Bronchial epithelial cell (primary cell): ENCODE results near the gene TSTD2. TPM values are rescaled to one million over a fixed set of nuclear protein-coding genes. Genes with fewer than 3 reads are reported as not detected.

ENCODE experiments used
- DNase-seq: peaks from one replicate; pipeline ENCODE4 v3.0.0-alpha.2; 2010; ENCODE audit warnings: low read depth
- FAIRE-seq: peaks from 2 replicates; lab custom pipeline; 2011; peaks lifted over from hg19 to GRCh38; lab: Jason Lieb, UNC
- H3K27me3 ChIP-seq: 2 replicates; pipeline ENCODE4 v1.5.1; 2011; ENCODE audit warnings: low read length; ENCODE audit not compliant: control insufficient read depth, insufficient read depth
- H3K36me3 ChIP-seq: 2 replicates; pipeline ENCODE4 v1.5.1; 2011; ENCODE audit warnings: low read length; ENCODE audit not compliant: control insufficient read depth, insufficient read depth
- H3K4me3 ChIP-seq: 2 replicates; pipeline ENCODE4 v1.5.1; 2011; ENCODE audit warnings: mild to moderate bottlenecking, low read depth, low read length, control low read depth
- CTCF ChIP-seq: IDR thresholded peaks from 2 replicates; pipeline ENCODE4 v1.5.1; 2011; ENCODE audit warnings: mild to moderate bottlenecking, moderate library complexity, low read length, control low read depth, inconsistent platforms; ENCODE audit not compliant: insufficient read depth, severe bottlenecking
- total RNA-seq: library from RNA; depleted of rRNA; stranded (reverse); fragments of >200 nt; gene quantifications from 2 replicates; pipeline ENCODE4 v1.2.1, GENCODE V29; 2014

The TSTD2 gene
- total RNA-seq, 1 donor from 2014 or later: 15.0 TPM

- Histone ChIP-seq H3K36me3 (no peaks in the 10 kb centered on the region), H3K27me3 (peaks cover 4% of the 10 kb centered on the region), H3K4me3 (no peak overlapping the region)
- no peak for TF ChIP-seq CTCF
- FAIRE-seq (no peak), DNase-seq (no peak)
Observed at GRCh38 chr9:97554566-97555075, 78.5 kb downstream of the TSTD2 start.

GRCh38 chr9:97553841-97554240 is 79.3 kb downstream of the TSTD2 start:
- DNase-seq (no peak), FAIRE-seq (no peak)
- H3K27me3 ChIP-seq: peaks cover 4% of the 10 kb centered on the region
- TF ChIP-seq CTCF: no peak
- H3K4me3 ChIP-seq: no peak overlapping the region
- H3K36me3 ChIP-seq: no peaks in the 10 kb centered on the region

- no peak for DNase-seq
- Histone ChIP-seq H3K36me3 (no peaks in the 10 kb centered on the region), H3K4me3 (no peak overlapping the region), H3K27me3 (peaks cover 4% of the 10 kb centered on the region)
- FAIRE-seq: no peak
- TF ChIP-seq CTCF: no peak
Observed at GRCh38 chr9:97553141-97553540, 80.0 kb downstream of the TSTD2 start.

- no peak overlapping the region for H3K4me3 ChIP-seq
- FAIRE-seq (no peak), DNase-seq (no peak)
- TF ChIP-seq CTCF: no peak
- H3K36me3 ChIP-seq: no peaks in the 10 kb centered on the region
- peaks cover 2% of the 10 kb centered on the region for H3K27me3 ChIP-seq
Observed at GRCh38 chr9:97551308-97551707, 81.9 kb downstream of the TSTD2 start.

- H3K36me3 ChIP-seq: no peaks in the 10 kb centered on the region
Observed at GRCh38 chr9:97550386-97550785, 82.8 kb downstream of the TSTD2 start.

More at GRCh38 chr9:97550386-97550785, 82.8 kb downstream of the TSTD2 start:
- TF ChIP-seq CTCF: no peak
- DNase-seq: no peak
- no peak overlapping the region for H3K4me3 ChIP-seq
- no peak for FAIRE-seq
- H3K27me3 ChIP-seq: peaks cover 2% of the 10 kb centered on the region

Other genes with a start within 250 kb of the TSTD2 start
- 1.8 and 4.4 TPM in 2 replicates for gene TDRD7, start 221.3 kb downstream of the TSTD2 start, total RNA-seq
- not detected in 2 replicates for gene TMOD1, start 131.7 kb downstream of the TSTD2 start, total RNA-seq
- 23.6 and 25.0 TPM in 2 replicates for gene NCBP1, start 453 bp upstream of the TSTD2 start, total RNA-seq
- gene XPA, start 64.0 kb upstream of the TSTD2 start, total RNA-seq: 4.2 and 7.8 TPM in 2 replicates
- 1.1 and 2.6 TPM in 2 replicates for gene FOXE1, start 219.9 kb upstream of the TSTD2 start, total RNA-seq